Erythroblast (primary cell): ENCODE results near the gene DIP2B.

ENCODE experiments used
- GATA1 ChIP-seq: IDR thresholded peaks from 2 replicates; pipeline ENCODE4 v1.6.1; 2011; ENCODE audit warnings: low read depth, mild to moderate bottlenecking, control low read depth, low read length, moderate library complexity
- POLR2A ChIP-seq: IDR thresholded peaks from 2 replicates; pipeline ENCODE4 v1.6.1; 2011; ENCODE audit warnings: mild to moderate bottlenecking, low read length

DNA sequence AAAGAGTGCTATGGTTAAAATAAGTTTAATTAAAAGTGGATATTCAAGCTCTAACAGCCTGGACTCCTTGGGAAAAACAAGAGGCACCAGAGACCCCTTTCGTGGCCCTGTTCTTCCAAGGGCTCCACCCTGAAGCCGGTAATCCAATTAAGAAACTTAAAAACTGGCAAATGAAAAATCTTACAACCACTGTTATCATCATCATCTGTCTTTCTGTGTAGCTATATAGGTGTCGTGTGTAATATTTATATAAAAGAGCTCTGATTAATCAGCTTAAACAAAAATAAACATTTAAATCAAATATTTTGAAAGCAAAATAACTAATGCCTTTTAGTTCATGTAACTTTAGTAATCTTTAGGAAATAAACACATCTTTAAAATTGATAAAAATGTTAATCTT, 263.6 kb downstream of the DIP2B start:
- TF ChIP-seq POLR2A (no peak), GATA1 (no peak)
